HEK293T (cell line): Measurements from ENCODE around the gene BLVRA.

Experiments
- ARNT ChIP-seq: fragments of 450-650 bp; IDR thresholded peaks from 2 replicates; pipeline ENCODE4 v1.6.1; 2017; ENCODE audit warnings: mild to moderate bottlenecking
- BHLHE40 ChIP-seq: fragments of 450-650 bp; IDR thresholded peaks from 2 replicates; pipeline ENCODE4 v1.6.1; 2016; ENCODE audit warnings: mild to moderate bottlenecking, moderate library complexity, borderline replicate concordance
- CTBP1 ChIP-seq: fragments of 450-650 bp; IDR thresholded peaks from 2 replicates; pipeline ENCODE4 v1.6.1; 2016; ENCODE audit warnings: borderline replicate concordance
- ELF4 ChIP-seq: fragments of 450-650 bp; IDR thresholded peaks from 2 replicates; pipeline ENCODE4 v1.6.1; 2017; ENCODE audit warnings: antibody characterized with exemption
- FOXA1 ChIP-seq: fragments of 450-650 bp; IDR thresholded peaks from 2 replicates; pipeline ENCODE4 v1.6.1; 2016; ENCODE audit warnings: mild to moderate bottlenecking
- FOXK2 ChIP-seq: fragments of 450-650 bp; IDR thresholded peaks from 2 replicates; pipeline ENCODE4 v1.6.1; 2016; ENCODE audit warnings: mild to moderate bottlenecking
- FOXM1 ChIP-seq: fragments of 450-650 bp; IDR thresholded peaks from 2 replicates; pipeline ENCODE4 v1.6.1; 2017; ENCODE audit warnings: mild to moderate bottlenecking, borderline replicate concordance
- HDGF ChIP-seq: fragments of 450-650 bp; IDR thresholded peaks from 2 replicates; pipeline ENCODE4 v1.6.1; 2017; ENCODE audit warnings: antibody characterized with exemption, borderline replicate concordance
- NFRKB ChIP-seq: fragments of 450-650 bp; IDR thresholded peaks from 2 replicates; pipeline ENCODE4 v1.6.1; 2016; ENCODE audit warnings: mild to moderate bottlenecking, moderate library complexity
- PKNOX1 ChIP-seq: fragments of 450-650 bp; IDR thresholded peaks from 2 replicates; pipeline ENCODE4 v1.6.1; 2016
- SP1 ChIP-seq: fragments of 450-650 bp; IDR thresholded peaks from 2 replicates; pipeline ENCODE4 v1.6.1; 2017
- TARDBP ChIP-seq: fragments of 450-650 bp; IDR thresholded peaks from 2 replicates; pipeline ENCODE4 v1.6.1; 2016

GRCh38 chr7:43792471-43793150 lies 34.1 kb downstream of the BLVRA start:
- TF ChIP-seq NFRKB = no peak
- TF ChIP-seq PKNOX1 = no peak
- TF ChIP-seq FOXM1 = no peak
- TF ChIP-seq HDGF = no peak
- TF ChIP-seq BHLHE40 = no peak
- TF ChIP-seq ARNT = no peak
- TF ChIP-seq FOXA1 = no peak
- TF ChIP-seq CTBP1 = no peak
- no peak for TF ChIP-seq FOXK2
- TF ChIP-seq TARDBP = no peak
- TF ChIP-seq SP1 = no peak
- no peak for TF ChIP-seq ELF4
